Tibial artery (tissue), 4 donors: ENCODE data around the gene SMOC2.

Experiments
- DNase-seq, 2 donors: peaks; one replicate each; pipeline ENCODE4 v3.0.0-alpha.2; 2019
- H3K27ac ChIP-seq, 2 donors: fragments of 200-600 bp; sonication (generic) in 1 of 2; 1 replicate in 1 of 2; 2 replicates in 1 of 2; pipeline ENCODE4 v1.5.1; 2018 to 2019; ENCODE audit warnings: mild to moderate bottlenecking in 1 of 2
- H3K27me3 ChIP-seq, 2 donors: fragments of 200-600 bp; sonication (generic) in 1 of 2; one replicate each; pipeline versions ENCODE4 v1.5.1 to v1.6.0; 2016 to 2019
- H3K36me3 ChIP-seq, 3 donors: fragments of 200-600 bp; sonication (generic) in 2 of 3; one replicate each; pipeline ENCODE4 v1.5.1; 2016 to 2019; ENCODE audit warnings: mild to moderate bottlenecking in 2 of 3
- H3K4me1 ChIP-seq, 4 donors: fragments of 200-600 bp; sonication (generic) in 2 of 4; 1 replicate in 3 of 4; 2 replicates in 1 of 4; pipeline ENCODE4 v1.5.1; 2016 to 2019
- H3K4me3 ChIP-seq, 2 donors: fragments of 200-600 bp; sonication (generic) in 1 of 2; 1 replicate in 1 of 2; 2 replicates in 1 of 2; pipeline ENCODE4 v1.5.1; 2018 to 2019; ENCODE audit warnings: mild to moderate bottlenecking in 2 of 2
- H3K9me3 ChIP-seq, 3 donors: fragments of 200-600 bp; sonication (generic) in 1 of 3; one replicate each; pipeline ENCODE4 v1.5.1; 2016 to 2019
- intact Hi-C: fragments of 100-400 bp; cut with DNase I; formaldehyde crosslinking; loops from one replicate; pipeline ENCODE4 v1.15.0; 2023; ENCODE audit warnings: low total_unique reads
- TF ChIP-seq, protein P1 (sequence below), 2 experiments: fragments of 200-600 bp in 1 of 2; fragments of 450-650 bp in 1 of 2; IDR thresholded peaks; one replicate each; pipeline ENCODE4 v1.5.1; 2017 to 2019; ENCODE audit warnings: antibody characterized with exemption in 2 of 2, mild to moderate bottlenecking in 1 of 2, moderate library complexity in 1 of 2

Gene SMOC2

DNA sequence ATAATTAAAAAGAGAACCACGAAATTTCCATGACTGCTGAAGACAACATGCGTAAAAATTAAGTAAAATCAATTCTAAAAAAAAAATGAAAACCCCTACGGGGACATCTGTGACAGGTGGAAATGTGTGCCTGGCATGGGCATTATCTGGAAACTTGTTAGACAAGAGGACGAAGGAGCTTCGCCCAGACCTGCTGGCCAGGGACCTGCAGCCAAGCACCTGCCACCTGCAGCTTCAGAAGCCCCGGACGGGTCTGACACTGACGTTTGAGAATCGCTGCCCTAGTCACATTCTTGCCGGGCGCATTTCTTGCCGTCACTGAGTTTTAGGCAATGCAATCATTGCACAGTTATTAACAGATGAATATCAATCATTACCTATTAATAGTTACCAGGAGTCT, 140.3 kb downstream of the SMOC2 start:
- TF ChIP-seq, protein P1, sequence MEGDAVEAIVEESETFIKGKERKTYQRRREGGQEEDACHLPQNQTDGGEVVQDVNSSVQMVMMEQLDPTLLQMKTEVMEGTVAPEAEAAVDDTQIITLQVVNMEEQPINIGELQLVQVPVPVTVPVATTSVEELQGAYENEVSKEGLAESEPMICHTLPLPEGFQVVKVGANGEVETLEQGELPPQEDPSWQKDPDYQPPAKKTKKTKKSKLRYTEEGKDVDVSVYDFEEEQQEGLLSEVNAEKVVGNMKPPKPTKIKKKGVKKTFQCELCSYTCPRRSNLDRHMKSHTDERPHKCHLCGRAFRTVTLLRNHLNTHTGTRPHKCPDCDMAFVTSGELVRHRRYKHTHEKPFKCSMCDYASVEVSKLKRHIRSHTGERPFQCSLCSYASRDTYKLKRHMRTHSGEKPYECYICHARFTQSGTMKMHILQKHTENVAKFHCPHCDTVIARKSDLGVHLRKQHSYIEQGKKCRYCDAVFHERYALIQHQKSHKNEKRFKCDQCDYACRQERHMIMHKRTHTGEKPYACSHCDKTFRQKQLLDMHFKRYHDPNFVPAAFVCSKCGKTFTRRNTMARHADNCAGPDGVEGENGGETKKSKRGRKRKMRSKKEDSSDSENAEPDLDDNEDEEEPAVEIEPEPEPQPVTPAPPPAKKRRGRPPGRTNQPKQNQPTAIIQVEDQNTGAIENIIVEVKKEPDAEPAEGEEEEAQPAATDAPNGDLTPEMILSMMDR (IDR thresholded peaks at IDR 0.05), result no peak
- H3K27me3 ChIP-seq, result no peaks in the 10 kb centered on the region
- no peaks in the 10 kb centered on the region for H3K9me3 ChIP-seq
- no peaks in the 10 kb centered on the region for H3K36me3 ChIP-seq
- intact Hi-C loops, result no loop called here
- H3K4me3 ChIP-seq, result no peak overlapping the region
- peaks cover 0 to 35% (median 4%) of the 10 kb centered on the region in 4 donors for H3K4me1 ChIP-seq
- DNase-seq, result peak in 1 of 2 donors; percentile 28
- H3K27ac ChIP-seq, result no peak overlapping the region

DNA sequence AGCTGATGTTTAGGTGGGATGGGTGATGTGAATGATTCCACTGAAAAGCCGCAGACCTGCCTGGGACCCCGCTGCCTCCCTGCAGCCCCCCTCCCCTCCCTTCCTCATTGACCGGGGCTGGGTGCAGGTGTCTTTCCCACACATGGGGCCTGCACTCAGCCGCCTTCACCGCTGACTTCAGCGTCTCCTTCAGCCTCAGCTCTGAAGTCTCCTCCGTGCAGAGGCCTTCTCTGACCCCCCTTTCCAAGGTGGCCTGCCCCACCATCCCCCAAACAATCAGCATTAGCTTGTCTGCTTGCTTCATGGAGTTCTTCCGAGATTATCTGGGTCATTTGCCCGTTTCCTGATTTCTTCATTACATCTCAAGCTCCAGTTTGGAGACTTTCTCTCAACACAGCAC, 140.7 kb downstream of the SMOC2 start:
- H3K4me1 ChIP-seq, result peaks cover 0 to 35% (median 4%) of the 10 kb centered on the region in 4 donors
- H3K27ac ChIP-seq, result no peak overlapping the region
- no peaks in the 10 kb centered on the region for H3K36me3 ChIP-seq
- H3K4me3 ChIP-seq, result no peak overlapping the region
- no peaks in the 10 kb centered on the region for H3K27me3 ChIP-seq
- TF ChIP-seq, protein P1 (IDR thresholded peaks at IDR 0.05), result no peak
- no peaks in the 10 kb centered on the region for H3K9me3 ChIP-seq
- intact Hi-C loops, result no loop called here
- DNase-seq, result peak in 1 of 2 donors; percentile 49

DNA sequence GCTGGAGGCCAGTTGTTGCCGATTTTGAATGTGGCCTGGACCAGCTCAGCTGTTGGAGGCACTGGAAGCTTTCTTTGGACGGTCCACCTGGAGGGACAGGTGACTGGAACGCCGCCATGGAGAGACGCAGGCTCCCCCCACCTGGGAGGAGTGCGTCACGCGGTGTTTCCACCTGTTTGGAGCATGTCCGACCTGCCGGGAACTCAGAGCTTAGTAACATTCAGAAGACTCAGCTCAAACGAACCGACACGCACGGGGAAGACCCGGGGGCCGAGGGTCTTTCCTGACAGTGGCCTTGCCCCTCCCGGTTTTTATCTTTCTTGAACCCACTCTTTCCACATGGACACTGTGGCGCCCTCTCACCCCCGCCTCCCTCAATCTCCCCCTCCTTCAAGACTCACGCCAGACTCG, 141.6 kb downstream of the SMOC2 start:
- TF ChIP-seq, protein P1 (IDR thresholded peaks at IDR 0.05), result no peak
- no peaks in the 10 kb centered on the region for H3K9me3 ChIP-seq
- peaks cover 0 to 35% (median 4%) of the 10 kb centered on the region in 4 donors for H3K4me1 ChIP-seq
- H3K27me3 ChIP-seq, result no peaks in the 10 kb centered on the region
- no peaks in the 10 kb centered on the region for H3K36me3 ChIP-seq
- H3K27ac ChIP-seq, result no peak overlapping the region
- no peak overlapping the region for H3K4me3 ChIP-seq
- peak in 1 of 2 donors; percentile 55 for DNase-seq
- intact Hi-C loops, result no loop called here

DNA sequence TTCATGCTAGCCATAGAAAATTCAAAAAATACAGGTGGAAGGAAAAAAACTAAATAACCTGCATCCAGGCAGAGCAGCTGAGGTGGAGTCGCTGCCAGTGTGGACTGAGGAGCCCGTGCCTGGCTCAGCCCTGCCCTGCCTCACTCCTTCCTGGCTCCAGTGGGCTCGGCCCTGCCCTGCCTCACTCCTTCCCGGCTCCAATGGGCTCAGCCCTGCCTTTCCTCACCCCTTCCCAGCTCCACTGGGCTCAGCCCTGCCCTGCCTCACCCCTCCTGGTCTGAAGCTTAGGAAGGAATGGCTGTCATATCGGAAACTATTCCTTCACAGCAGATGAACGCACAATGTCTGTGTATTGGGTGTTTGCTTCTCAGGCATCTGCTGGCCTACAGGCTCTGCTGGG, 142.1 kb downstream of the SMOC2 start:
- TF ChIP-seq, protein P1 (IDR thresholded peaks at IDR 0.05), result no peak

DNA sequence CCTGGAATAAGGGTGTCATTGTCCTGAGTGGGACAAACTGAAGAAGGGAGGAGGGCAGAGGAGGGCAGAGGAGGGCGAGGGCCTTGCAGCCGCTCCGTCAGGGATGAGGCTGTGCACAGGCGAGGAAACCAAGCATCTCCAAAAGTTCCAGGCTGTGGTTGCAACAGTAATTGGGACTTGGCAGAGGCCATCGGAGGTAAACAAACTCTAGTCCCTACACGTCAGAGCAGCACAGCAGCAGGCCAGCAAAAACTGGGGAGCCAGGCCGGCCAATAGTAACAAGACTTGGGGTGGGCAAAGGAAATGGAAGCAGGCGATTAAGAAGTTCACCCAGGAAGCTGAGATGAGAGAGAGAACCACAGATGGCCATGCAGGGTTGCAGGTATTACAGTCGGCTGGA, 142.8 kb downstream of the SMOC2 start:
- intact Hi-C loops, result no loop called here
- peaks cover 0 to 24% (median 4%) of the 10 kb centered on the region in 4 donors for H3K4me1 ChIP-seq
- TF ChIP-seq, protein P1 (IDR thresholded peaks at IDR 0.05), result no peak
- no peaks in the 10 kb centered on the region for H3K27me3 ChIP-seq
- peak overlapping the region; percentile 24 to 41 for H3K27ac ChIP-seq
- H3K36me3 ChIP-seq, result no peaks in the 10 kb centered on the region
- peak in 1 of 2 donors; percentile 74 for DNase-seq
- no peak overlapping the region for H3K4me3 ChIP-seq
- H3K9me3 ChIP-seq, result no peaks in the 10 kb centered on the region

More for the DNA sequence above, 142.1 kb downstream of the SMOC2 start:
- Histone ChIP-seq H3K27ac (peak overlapping the region in 1 of 2 donors; percentile 10), H3K27me3 (no peaks in the 10 kb centered on the region), H3K9me3 (no peaks in the 10 kb centered on the region), H3K4me3 (no peak overlapping the region), H3K4me1 (peaks cover 0 to 31% (median 4%) of the 10 kb centered on the region in 4 donors), H3K36me3 (no peaks in the 10 kb centered on the region)
- intact Hi-C loops, result no loop called here
- peak in 1 of 2 donors; percentile 42 for DNase-seq

DNA sequence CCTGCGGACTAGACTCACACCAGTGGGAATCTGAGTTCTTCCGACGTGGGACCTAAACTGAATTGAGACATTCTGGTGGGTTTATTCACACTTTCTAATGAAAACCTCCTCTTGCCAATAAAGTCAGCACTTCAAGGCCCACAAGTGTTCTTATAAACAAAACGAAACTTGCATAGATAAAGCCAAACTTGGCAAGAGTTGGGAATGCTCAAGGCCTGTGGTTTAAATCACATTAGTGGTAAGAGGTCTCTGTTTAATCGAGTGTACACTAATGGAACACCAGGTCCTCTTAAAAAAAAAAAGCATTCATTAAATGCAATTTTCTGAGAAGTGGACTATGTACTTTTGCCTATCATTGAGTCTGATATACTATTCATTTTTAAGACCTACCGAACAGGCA, 143.3 kb downstream of the SMOC2 start:
- no peak for DNase-seq
- intact Hi-C loops, result no loop called here
- H3K4me1 ChIP-seq, result peaks cover 0 to 19% (median 4%) of the 10 kb centered on the region in 4 donors
- H3K4me3 ChIP-seq, result no peak overlapping the region
- no peaks in the 10 kb centered on the region for H3K9me3 ChIP-seq
- H3K27ac ChIP-seq, result peak overlapping the region; percentile 24 to 41
- TF ChIP-seq, protein P1 (IDR thresholded peaks at IDR 0.05), result no peak
- H3K27me3 ChIP-seq, result no peaks in the 10 kb centered on the region
- H3K36me3 ChIP-seq, result no peaks in the 10 kb centered on the region
